ELF-1 (cell line): ENCODE data around the gene SPPL2C.

ENCODE experiments used
- DNase-seq: peaks from one replicate; pipeline ENCODE4 v3.0.0-alpha.2; 2016; ENCODE audit warnings: low read depth, low spot score

The SPPL2C gene

GRCh38 chr17:45876539-45876938, 31.9 kb downstream of the SPPL2C start:
- no peak for DNase-seq

DNA sequence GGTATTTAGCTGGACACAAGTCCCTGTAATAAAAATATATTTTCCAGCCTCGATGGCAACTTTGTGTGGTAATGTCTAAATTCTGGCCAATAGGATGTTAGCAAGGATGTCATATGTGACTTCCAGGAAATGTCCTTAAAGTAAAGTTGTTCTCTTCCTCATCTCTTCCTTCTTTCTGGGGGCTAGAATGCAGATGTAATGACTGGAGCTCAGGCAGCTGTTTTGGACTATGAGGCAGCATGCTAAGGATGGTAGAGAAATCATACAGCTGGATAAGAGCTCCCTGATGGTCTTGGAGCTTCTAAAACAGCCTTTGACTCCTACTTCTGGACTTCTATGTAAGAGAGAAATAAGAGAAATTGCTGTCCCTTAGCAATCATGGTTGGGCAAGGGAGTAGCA, 32.8 kb downstream of the SPPL2C start:
- no peak for DNase-seq

DNA sequence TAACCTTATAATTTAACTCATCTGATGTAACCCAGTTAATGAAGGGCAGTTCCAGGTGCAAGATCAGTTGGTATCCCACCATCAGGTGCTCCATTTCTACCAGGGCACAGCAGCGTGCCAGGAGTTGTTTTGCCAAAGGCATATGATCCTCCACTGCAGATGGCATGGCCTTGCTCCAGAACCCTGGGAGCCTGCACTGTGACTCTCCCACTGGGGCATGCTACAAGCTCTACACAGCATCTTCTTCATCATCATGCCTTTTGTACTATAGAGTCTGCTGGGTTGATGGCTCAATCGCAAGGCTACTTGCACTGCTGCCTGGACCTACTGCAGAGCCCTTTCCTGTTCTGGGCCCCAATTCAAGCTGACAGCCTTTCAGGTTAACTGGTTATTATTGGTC, 38.4 kb downstream of the SPPL2C start:
- DNase-seq = no peak

DNA sequence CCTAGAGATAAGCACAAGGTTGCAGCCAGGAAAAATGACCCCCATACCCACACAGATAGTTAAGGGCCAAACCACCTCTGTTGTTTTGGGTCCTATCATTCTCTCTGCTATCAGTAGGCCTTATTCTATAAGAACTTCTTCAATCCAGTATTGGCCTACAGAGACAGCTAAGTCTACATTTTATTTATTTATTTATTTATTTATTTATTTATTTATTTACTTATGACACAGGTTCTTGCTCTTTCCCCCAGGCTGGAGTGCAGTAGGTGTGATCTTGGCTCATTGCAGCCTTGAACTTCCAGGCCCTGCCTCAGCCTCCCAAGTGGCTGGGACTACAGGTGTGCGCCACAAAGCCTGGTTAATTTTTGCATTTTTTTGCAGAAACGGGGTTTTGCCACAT, 42.2 kb downstream of the SPPL2C start:
- no peak for DNase-seq

DNA sequence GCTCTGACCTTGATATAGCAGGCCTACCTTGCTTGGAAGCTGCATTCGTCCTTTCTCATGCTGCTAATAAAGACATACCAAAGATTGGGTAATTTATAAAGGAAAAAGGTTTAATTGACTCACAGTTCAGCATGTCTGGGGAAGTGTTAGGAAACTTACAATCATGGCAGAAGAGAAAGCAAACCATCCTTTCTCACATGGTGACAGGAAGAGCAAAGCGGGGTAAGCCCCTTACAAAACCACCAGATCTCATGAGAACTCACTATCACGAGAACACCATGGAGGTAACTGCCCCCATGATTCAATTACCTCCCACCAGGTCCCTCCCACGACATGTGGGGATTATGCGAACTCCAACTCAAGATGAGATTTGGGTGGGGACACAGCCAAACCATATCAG, 43.7 kb downstream of the SPPL2C start:
- no peak for DNase-seq

GRCh38 chr17:45889579-45889978, 44.9 kb downstream of the SPPL2C start:
- no peak for DNase-seq

GRCh38 chr17:45893725-45894021, 49.0 kb downstream of the SPPL2C start:
- DNase-seq = no peak

GRCh38 chr17:45894022-45894784, 49.5 kb downstream of the SPPL2C start, which contains the start of gene MAPT:
Gene MAPT, plus strand, starts transcription at chr17:45894554. Its CDS starts 67,784 bp downstream, at chr17:45962338.
- peak; percentile 96 for DNase-seq

GRCh38 chr17:45895304-45895968, 50.8 kb downstream of the SPPL2C start:
- peak; percentile 15 for DNase-seq

- peak; percentile 5 for DNase-seq
Measured at GRCh38 chr17:45895969-45896785, 51.5 kb downstream of the SPPL2C start.
